GM23338 (cell line): ENCODE measurements around the gene FUT8.

Experiments
- CREB1 ChIP-seq: fragments of 250-450 bp; sonication (Bioruptor Pico); IDR thresholded peaks from 2 replicates; pipeline ENCODE4 v1.5.0; 2020; ENCODE audit warnings: low read depth, mild to moderate bottlenecking, moderate library complexity
- EZH2 ChIP-seq: fragments of 200-600 bp; sonication (generic); IDR thresholded peaks from one replicate; pipeline ENCODE4 v1.8.0; 2017; ENCODE audit warnings: antibody characterized with exemption, mild to moderate bottlenecking, low read depth; ENCODE audit not compliant: unreplicated experiment
- EZH2phosphoT487 ChIP-seq: fragments of 200-600 bp; sonication (generic); IDR thresholded peaks from one replicate; pipeline ENCODE4 v1.8.1; 2018; ENCODE audit warnings: antibody characterized with exemption; ENCODE audit not compliant: unreplicated experiment
- JUNB ChIP-seq: IDR thresholded peaks from one replicate; pipeline ENCODE4 v1.6.1; 2016; ENCODE audit warnings: antibody characterized with exemption; ENCODE audit not compliant: unreplicated experiment
- NANOG ChIP-seq: IDR thresholded peaks from 2 replicates; pipeline ENCODE4 v1.6.1; 2016; ENCODE audit warnings: antibody characterized with exemption, borderline replicate concordance
- POLR2AphosphoS5 ChIP-seq: IDR thresholded peaks from 2 replicates; pipeline ENCODE4 v1.6.1; 2016; ENCODE audit warnings: antibody characterized with exemption, low read depth
- STAT1 ChIP-seq: IDR thresholded peaks from one replicate; pipeline ENCODE4 v1.6.1; 2016; ENCODE audit warnings: antibody characterized with exemption; ENCODE audit not compliant: unreplicated experiment
- ZNF114 ChIP-seq: fragments of 250-450 bp; sonication (Bioruptor Pico); IDR thresholded peaks from 2 replicates; pipeline ENCODE4 v1.5.0; 2020; ENCODE audit warnings: mild to moderate bottlenecking, moderate library complexity
- ZNF331 ChIP-seq: fragments of 250-450 bp; sonication (Bioruptor Pico); IDR thresholded peaks from 2 replicates; pipeline ENCODE4 v1.5.0; 2020; ENCODE audit warnings: low read depth, mild to moderate bottlenecking, moderate library complexity
- TF ChIP-seq, protein P1 (sequence below), 2 experiments: fragments of 200-600 bp in 1 of 2; sonication (generic) in 1 of 2; conservative IDR thresholded peaks; 2 replicates each; pipeline versions ENCODE4 v1.5.1 to v1.6.1; 2016 to 2017; ENCODE audit warnings: antibody characterized with exemption in 2 of 2, low read depth in 2 of 2, mild to moderate bottlenecking in 2 of 2, moderate library complexity in 1 of 2
- TF ChIP-seq, protein P2 (sequence below): IDR thresholded peaks from one replicate; pipeline ENCODE4 v1.6.1; 2018; ENCODE audit warnings: antibody characterized with exemption; ENCODE audit not compliant: unreplicated experiment
- TF ChIP-seq, protein P3 (sequence below): fragments of 250-450 bp; sonication (Bioruptor Pico); IDR thresholded peaks from 2 replicates; pipeline ENCODE4 v1.5.0; 2020; ENCODE audit warnings: mild to moderate bottlenecking, moderate library complexity
- TF ChIP-seq, protein P4 (sequence below): IDR thresholded peaks from 2 replicates; pipeline ENCODE4 v1.6.1; 2016; ENCODE audit warnings: antibody characterized with exemption

DNA sequence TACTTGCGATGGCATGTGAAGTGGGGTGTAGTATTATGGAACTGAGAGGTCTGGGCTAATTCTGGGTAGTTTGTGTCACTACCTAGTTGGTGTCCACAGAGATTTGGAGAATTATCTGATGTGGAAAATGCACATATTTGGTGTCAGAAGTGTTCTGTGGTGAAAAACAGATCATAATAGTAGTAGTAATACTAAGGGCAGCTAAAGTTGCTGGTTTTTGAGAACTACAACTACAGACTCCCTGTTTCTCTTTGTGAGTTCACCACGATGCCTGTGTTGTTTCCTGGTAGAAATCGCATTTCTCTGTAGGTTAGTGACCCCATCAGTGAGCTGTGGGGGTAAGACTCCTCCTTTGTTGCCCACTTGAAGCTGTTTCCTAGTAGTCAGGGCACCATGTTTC lies 206.5 kb downstream of the FUT8 start:
- TF ChIP-seq, protein P1, sequence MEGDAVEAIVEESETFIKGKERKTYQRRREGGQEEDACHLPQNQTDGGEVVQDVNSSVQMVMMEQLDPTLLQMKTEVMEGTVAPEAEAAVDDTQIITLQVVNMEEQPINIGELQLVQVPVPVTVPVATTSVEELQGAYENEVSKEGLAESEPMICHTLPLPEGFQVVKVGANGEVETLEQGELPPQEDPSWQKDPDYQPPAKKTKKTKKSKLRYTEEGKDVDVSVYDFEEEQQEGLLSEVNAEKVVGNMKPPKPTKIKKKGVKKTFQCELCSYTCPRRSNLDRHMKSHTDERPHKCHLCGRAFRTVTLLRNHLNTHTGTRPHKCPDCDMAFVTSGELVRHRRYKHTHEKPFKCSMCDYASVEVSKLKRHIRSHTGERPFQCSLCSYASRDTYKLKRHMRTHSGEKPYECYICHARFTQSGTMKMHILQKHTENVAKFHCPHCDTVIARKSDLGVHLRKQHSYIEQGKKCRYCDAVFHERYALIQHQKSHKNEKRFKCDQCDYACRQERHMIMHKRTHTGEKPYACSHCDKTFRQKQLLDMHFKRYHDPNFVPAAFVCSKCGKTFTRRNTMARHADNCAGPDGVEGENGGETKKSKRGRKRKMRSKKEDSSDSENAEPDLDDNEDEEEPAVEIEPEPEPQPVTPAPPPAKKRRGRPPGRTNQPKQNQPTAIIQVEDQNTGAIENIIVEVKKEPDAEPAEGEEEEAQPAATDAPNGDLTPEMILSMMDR (conservative IDR thresholded peaks at IDR 0.05; ENCODE audit: low read depth in 2 of 2), result no peak
- TF ChIP-seq POLR2AphosphoS5 (no peak), EZH2phosphoT487 (no peak), EZH2 (no peak), CREB1 (CRISPR knock-in tag) (no peak), NANOG (no peak), JUNB (no peak), ZNF331 (no peak), STAT1 (no peak), ZNF114 (CRISPR knock-in tag) (no peak)
- TF ChIP-seq, protein P2, sequence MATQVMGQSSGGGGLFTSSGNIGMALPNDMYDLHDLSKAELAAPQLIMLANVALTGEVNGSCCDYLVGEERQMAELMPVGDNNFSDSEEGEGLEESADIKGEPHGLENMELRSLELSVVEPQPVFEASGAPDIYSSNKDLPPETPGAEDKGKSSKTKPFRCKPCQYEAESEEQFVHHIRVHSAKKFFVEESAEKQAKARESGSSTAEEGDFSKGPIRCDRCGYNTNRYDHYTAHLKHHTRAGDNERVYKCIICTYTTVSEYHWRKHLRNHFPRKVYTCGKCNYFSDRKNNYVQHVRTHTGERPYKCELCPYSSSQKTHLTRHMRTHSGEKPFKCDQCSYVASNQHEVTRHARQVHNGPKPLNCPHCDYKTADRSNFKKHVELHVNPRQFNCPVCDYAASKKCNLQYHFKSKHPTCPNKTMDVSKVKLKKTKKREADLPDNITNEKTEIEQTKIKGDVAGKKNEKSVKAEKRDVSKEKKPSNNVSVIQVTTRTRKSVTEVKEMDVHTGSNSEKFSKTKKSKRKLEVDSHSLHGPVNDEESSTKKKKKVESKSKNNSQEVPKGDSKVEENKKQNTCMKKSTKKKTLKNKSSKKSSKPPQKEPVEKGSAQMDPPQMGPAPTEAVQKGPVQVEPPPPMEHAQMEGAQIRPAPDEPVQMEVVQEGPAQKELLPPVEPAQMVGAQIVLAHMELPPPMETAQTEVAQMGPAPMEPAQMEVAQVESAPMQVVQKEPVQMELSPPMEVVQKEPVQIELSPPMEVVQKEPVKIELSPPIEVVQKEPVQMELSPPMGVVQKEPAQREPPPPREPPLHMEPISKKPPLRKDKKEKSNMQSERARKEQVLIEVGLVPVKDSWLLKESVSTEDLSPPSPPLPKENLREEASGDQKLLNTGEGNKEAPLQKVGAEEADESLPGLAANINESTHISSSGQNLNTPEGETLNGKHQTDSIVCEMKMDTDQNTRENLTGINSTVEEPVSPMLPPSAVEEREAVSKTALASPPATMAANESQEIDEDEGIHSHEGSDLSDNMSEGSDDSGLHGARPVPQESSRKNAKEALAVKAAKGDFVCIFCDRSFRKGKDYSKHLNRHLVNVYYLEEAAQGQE, result no peak
- TF ChIP-seq, protein P3, sequence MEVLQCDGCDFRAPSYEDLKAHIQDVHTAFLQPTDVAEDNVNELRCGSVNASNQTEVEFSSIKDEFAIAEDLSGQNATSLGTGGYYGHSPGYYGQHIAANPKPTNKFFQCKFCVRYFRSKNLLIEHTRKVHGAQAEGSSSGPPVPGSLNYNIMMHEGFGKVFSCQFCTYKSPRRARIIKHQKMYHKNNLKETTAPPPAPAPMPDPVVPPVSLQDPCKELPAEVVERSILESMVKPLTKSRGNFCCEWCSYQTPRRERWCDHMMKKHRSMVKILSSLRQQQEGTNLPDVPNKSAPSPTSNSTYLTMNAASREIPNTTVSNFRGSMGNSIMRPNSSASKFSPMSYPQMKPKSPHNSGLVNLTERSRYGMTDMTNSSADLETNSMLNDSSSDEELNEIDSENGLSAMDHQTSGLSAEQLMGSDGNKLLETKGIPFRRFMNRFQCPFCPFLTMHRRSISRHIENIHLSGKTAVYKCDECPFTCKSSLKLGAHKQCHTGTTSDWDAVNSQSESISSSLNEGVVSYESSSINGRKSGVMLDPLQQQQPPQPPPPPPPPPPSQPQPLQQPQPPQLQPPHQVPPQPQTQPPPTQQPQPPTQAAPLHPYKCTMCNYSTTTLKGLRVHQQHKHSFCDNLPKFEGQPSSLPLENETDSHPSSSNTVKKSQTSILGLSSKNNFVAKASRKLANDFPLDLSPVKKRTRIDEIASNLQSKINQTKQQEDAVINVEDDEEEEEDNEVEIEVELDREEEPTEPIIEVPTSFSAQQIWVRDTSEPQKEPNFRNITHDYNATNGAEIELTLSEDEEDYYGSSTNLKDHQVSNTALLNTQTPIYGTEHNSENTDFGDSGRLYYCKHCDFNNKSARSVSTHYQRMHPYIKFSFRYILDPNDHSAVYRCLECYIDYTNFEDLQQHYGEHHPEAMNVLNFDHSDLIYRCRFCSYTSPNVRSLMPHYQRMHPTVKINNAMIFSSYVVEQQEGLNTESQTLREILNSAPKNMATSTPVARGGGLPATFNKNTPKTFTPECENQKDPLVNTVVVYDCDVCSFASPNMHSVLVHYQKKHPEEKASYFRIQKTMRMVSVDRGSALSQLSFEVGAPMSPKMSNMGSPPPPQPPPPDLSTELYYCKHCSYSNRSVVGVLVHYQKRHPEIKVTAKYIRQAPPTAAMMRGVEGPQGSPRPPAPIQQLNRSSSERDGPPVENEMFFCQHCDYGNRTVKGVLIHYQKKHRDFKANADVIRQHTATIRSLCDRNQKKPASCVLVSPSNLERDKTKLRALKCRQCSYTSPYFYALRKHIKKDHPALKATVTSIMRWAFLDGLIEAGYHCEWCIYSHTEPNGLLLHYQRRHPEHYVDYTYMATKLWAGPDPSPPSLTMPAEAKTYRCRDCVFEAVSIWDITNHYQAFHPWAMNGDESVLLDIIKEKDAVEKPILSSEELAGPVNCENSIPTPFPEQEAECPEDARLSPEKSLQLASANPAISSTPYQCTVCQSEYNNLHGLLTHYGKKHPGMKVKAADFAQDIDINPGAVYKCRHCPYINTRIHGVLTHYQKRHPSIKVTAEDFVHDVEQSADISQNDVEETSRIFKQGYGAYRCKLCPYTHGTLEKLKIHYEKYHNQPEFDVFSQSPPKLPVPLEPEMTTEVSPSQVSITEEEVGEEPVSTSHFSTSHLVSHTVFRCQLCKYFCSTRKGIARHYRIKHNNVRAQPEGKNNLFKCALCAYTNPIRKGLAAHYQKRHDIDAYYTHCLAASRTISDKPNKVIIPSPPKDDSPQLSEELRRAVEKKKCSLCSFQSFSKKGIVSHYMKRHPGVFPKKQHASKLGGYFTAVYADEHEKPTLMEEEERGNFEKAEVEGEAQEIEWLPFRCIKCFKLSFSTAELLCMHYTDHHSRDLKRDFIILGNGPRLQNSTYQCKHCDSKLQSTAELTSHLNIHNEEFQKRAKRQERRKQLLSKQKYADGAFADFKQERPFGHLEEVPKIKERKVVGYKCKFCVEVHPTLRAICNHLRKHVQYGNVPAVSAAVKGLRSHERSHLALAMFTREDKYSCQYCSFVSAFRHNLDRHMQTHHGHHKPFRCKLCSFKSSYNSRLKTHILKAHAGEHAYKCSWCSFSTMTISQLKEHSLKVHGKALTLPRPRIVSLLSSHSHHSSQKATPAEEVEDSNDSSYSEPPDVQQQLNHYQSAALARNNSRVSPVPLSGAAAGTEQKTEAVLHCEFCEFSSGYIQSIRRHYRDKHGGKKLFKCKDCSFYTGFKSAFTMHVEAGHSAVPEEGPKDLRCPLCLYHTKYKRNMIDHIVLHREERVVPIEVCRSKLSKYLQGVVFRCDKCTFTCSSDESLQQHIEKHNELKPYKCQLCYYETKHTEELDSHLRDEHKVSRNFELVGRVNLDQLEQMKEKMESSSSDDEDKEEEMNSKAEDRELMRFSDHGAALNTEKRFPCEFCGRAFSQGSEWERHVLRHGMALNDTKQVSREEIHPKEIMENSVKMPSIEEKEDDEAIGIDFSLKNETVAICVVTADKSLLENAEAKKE, result no peak
- TF ChIP-seq, protein P4, sequence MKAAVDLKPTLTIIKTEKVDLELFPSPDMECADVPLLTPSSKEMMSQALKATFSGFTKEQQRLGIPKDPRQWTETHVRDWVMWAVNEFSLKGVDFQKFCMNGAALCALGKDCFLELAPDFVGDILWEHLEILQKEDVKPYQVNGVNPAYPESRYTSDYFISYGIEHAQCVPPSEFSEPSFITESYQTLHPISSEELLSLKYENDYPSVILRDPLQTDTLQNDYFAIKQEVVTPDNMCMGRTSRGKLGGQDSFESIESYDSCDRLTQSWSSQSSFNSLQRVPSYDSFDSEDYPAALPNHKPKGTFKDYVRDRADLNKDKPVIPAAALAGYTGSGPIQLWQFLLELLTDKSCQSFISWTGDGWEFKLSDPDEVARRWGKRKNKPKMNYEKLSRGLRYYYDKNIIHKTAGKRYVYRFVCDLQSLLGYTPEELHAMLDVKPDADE, result no peak
